Measurements from ENCODE around the gene COX8A.

The COX8A gene

DNA sequence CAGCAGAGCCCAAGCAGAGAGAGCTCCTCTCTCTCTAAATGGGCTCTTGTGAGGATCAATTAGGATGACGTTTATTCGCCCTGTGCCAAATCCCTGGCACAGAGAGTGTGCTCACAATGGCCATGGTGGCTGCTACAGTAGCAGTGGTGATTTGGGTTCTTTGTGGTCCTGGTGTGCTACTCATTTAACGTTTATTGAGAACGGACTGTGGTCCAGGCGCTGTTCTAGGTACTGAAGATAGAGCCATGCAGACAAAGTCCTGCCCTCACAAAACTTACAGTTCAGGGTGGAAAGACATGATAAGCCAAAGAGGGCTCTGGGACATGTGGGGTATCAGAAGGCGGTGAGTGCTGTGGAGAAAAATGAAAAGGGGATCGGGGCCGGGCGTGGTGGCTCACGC, 17.1 kb downstream of the COX8A start:
- no peak overlapping the region for H3K27ac ChIP-seq
- no peaks in the 10 kb centered on the region for H3K9me3 ChIP-seq
- TF ChIP-seq, protein P1, sequence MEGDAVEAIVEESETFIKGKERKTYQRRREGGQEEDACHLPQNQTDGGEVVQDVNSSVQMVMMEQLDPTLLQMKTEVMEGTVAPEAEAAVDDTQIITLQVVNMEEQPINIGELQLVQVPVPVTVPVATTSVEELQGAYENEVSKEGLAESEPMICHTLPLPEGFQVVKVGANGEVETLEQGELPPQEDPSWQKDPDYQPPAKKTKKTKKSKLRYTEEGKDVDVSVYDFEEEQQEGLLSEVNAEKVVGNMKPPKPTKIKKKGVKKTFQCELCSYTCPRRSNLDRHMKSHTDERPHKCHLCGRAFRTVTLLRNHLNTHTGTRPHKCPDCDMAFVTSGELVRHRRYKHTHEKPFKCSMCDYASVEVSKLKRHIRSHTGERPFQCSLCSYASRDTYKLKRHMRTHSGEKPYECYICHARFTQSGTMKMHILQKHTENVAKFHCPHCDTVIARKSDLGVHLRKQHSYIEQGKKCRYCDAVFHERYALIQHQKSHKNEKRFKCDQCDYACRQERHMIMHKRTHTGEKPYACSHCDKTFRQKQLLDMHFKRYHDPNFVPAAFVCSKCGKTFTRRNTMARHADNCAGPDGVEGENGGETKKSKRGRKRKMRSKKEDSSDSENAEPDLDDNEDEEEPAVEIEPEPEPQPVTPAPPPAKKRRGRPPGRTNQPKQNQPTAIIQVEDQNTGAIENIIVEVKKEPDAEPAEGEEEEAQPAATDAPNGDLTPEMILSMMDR (IDR thresholded peaks at IDR 0.05), result no peak
- no peak for DNase-seq
- no peaks in the 10 kb centered on the region for H3K27me3 ChIP-seq
- H3K36me3 ChIP-seq, result peaks cover 22 to 85% (median 42%) of the 10 kb centered on the region in 3 donors
- H3K4me3 ChIP-seq, result no peak overlapping the region
- intact Hi-C loops (cut with DNase I; ENCODE audit: low total_unique reads), result no loop called here
- peaks cover 0 to 16% (median 15%) of the 10 kb centered on the region in 4 donors for H3K4me1 ChIP-seq

DNA sequence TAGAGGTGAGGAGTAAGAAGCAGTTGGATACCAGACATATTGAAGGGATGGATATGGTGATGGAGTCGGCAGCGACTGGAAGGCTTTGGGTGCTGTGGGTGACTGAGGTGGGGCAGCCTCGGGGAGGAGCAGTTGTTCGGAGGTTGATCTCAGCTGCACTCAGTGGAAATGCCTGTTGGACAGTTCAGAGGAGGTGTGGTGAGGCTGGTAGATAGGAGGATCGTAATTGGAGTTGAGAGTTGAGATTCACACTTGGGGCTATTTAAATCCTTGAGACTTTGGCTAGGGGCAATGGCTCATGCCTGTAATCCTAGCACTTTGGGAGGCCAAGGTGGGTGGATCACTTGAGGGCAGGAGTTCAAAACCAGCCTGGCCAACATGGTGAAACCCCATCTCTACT, 18.7 kb downstream of the COX8A start:
- Histone ChIP-seq H3K4me3 (no peak overlapping the region), H3K9me3 (no peaks in the 10 kb centered on the region), H3K4me1 (peaks cover 0 to 2% (median under 1%) of the 10 kb centered on the region in 4 donors), H3K36me3 (peaks cover 33 to 99% (median 57%) of the 10 kb centered on the region in 3 donors), H3K27ac (no peak overlapping the region), H3K27me3 (no peaks in the 10 kb centered on the region)
- intact Hi-C loops (cut with DNase I; ENCODE audit: low total_unique reads), result no loop called here
- no peak for DNase-seq
- TF ChIP-seq, protein P1 (IDR thresholded peaks at IDR 0.05), result no peak

GRCh38 chr11:63993993-63994392, 19.6 kb downstream of the COX8A start:
- no peak for DNase-seq
- intact Hi-C loops (cut with DNase I; ENCODE audit: low total_unique reads), result no loop called here
- no peaks in the 10 kb centered on the region for H3K9me3 ChIP-seq
- no peak overlapping the region for H3K4me3 ChIP-seq
- H3K27ac ChIP-seq, result no peak overlapping the region
- peaks cover 0 to 6% (median 2%) of the 10 kb centered on the region in 4 donors for H3K4me1 ChIP-seq
- peaks cover 0 to 2% of the 10 kb centered on the region in 2 donors for H3K27me3 ChIP-seq
- peaks cover 33 to 99% (median 59%) of the 10 kb centered on the region in 3 donors for H3K36me3 ChIP-seq
- TF ChIP-seq, protein P1 (IDR thresholded peaks at IDR 0.05), result no peak

GRCh38 chr11:63996512-63996911, 22.1 kb downstream of the COX8A start:
- H3K27me3 ChIP-seq, result peaks cover 0 to 7% of the 10 kb centered on the region in 2 donors
- no peak overlapping the region for H3K4me3 ChIP-seq
- H3K9me3 ChIP-seq, result no peaks in the 10 kb centered on the region
- intact Hi-C loops (cut with DNase I; ENCODE audit: low total_unique reads), result no loop called here
- TF ChIP-seq, protein P1 (IDR thresholded peaks at IDR 0.05), result no peak
- DNase-seq, result no peak
- H3K27ac ChIP-seq, result no peak overlapping the region
- peaks cover 22 to 75% (median 52%) of the 10 kb centered on the region in 3 donors for H3K36me3 ChIP-seq
- peaks cover 0 to 28% (median 22%) of the 10 kb centered on the region in 4 donors for H3K4me1 ChIP-seq

DNA sequence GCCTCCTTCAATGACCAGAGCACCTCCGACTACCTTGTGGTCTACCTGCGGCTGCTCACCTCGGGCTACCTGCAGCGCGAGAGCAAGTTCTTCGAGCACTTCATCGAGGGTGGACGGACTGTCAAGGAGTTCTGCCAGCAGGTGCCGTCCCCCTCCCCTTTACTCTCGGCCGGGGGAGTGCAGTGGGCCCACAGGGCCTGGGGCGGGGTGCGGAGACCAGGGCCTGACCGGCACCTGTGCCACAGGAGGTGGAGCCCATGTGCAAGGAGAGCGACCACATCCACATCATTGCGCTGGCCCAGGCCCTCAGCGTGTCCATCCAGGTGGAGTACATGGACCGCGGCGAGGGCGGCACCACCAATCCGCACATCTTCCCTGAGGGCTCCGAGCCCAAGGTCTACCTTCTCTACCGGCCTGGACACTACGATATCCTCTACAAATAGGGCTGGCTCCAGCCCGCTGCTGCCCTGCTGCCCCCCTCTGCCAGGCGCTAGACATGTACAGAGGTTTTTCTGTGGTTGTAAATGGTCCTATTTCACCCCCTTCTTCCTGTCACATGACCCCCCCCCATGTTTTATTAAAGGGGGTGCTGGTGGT, 22.8 kb downstream of the COX8A start:
- intact Hi-C loops (cut with DNase I; ENCODE audit: low total_unique reads), result no loop called here
- H3K27ac ChIP-seq, result no peak overlapping the region
- peaks cover 0 to 32% (median 22%) of the 10 kb centered on the region in 4 donors for H3K4me1 ChIP-seq
- TF ChIP-seq, protein P1 (IDR thresholded peaks at IDR 0.05), result no peak
- H3K9me3 ChIP-seq, result no peaks in the 10 kb centered on the region
- no peak overlapping the region for H3K4me3 ChIP-seq
- DNase-seq, result no peak
- peaks cover 0 to 7% of the 10 kb centered on the region in 2 donors for H3K27me3 ChIP-seq
- H3K36me3 ChIP-seq, result peaks cover 22 to 68% (median 51%) of the 10 kb centered on the region in 3 donors

All from tibial artery (tissue), 4 donors.